Measurements from ENCODE around the gene F10.

The F10 gene

GRCh38 chr13:113169277-113170272 is 47.0 kb downstream of the F10 start:
- H3K27me3 ChIP-seq (replicated peaks; ENCODE audit: control insufficient read depth, insufficient read depth, low read length): no peaks in the 10 kb centered on the region
- no peak for DNase-seq (ENCODE audit: extremely low read depth, insufficient read length)
- H3K36me3 ChIP-seq (ENCODE audit: control insufficient read depth, insufficient read depth, low read length): peaks cover 4% of the 10 kb centered on the region; the same call in 1 of the 2 replicates
- no peak overlapping the region for H3K4me3 ChIP-seq (replicated peaks; ENCODE audit: low read depth, low read length)
- TF ChIP-seq, protein P1, sequence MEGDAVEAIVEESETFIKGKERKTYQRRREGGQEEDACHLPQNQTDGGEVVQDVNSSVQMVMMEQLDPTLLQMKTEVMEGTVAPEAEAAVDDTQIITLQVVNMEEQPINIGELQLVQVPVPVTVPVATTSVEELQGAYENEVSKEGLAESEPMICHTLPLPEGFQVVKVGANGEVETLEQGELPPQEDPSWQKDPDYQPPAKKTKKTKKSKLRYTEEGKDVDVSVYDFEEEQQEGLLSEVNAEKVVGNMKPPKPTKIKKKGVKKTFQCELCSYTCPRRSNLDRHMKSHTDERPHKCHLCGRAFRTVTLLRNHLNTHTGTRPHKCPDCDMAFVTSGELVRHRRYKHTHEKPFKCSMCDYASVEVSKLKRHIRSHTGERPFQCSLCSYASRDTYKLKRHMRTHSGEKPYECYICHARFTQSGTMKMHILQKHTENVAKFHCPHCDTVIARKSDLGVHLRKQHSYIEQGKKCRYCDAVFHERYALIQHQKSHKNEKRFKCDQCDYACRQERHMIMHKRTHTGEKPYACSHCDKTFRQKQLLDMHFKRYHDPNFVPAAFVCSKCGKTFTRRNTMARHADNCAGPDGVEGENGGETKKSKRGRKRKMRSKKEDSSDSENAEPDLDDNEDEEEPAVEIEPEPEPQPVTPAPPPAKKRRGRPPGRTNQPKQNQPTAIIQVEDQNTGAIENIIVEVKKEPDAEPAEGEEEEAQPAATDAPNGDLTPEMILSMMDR (IDR thresholded peaks at IDR 0.05; ENCODE audit: insufficient read depth, low read length, poor library complexity, severe bottlenecking): no peak

DNA sequence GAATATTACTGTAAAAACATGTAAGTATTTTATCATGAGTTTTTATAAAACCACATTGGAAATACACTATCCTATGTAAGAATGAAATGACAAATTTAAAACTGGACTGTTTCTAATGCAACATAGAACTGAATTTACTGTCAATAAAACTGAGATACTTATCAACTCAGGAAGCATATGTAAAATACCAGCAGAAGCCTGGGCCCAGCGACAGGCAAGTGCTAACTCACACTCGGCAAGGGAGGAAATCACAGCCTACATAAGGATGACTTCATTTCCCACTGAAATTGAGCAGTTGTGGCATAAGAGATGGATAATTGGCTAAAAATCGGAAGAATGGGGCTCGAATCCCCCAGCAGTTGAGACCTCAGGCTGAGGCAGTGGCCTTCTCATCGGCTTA is 47.9 kb downstream of the F10 start:
- Histone ChIP-seq H3K4me3 (replicated peaks; ENCODE audit: low read depth, low read length) (no peak overlapping the region), H3K27me3 (replicated peaks; ENCODE audit: control insufficient read depth, insufficient read depth, low read length) (no peaks in the 10 kb centered on the region), H3K36me3 (ENCODE audit: control insufficient read depth, insufficient read depth, low read length) (peaks cover 4% of the 10 kb centered on the region)
- TF ChIP-seq, protein P1 (IDR thresholded peaks at IDR 0.05; ENCODE audit: insufficient read depth, low read length, poor library complexity, severe bottlenecking): no peak
- no peak for DNase-seq (ENCODE audit: extremely low read depth, insufficient read length)

DNA sequence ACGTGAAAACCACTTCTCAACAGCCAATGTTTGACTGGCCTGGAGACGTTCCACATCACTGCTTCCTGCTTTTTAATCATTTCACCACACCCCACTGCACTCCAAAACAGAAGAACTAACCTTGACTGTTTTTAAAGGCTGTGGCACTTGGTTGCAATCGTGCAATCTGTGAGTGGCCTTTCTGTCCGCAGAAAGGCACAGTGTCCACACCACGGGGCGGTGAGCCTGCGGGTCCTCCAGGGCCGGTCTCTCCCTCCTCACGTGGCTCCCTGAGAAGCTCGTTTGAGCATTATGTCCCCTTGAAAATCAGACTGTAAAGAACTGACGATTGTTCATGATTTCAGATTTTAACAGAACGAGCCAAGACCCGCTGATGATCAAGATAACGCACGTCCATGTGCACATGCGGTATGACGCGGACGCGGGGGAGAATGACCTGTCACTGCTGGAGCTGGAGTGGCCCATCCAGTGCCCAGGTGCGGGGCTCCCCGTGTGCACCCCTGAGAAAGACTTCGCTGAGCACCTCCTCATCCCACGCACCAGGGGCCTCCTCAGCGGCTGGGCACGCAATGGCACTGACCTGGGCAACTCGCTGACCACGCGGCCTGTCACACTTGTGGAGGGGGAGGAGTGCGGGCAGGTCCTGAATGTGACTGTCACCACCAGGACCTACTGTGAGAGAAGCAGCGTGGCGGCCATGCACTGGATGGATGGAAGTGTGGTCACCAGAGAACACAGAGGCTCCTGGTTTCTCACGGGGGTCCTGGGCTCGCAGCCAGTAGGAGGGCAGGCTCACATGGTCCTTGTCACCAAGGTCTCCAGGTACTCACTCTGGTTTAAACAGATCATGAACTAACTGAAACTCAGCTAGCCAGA is 48.9 kb downstream of the F10 start:
- DNase-seq (ENCODE audit: extremely low read depth, insufficient read length): no peak
- TF ChIP-seq, protein P1 (IDR thresholded peaks at IDR 0.05; ENCODE audit: insufficient read depth, low read length, poor library complexity, severe bottlenecking): no peak
- Histone ChIP-seq H3K36me3 (ENCODE audit: control insufficient read depth, insufficient read depth, low read length) (peaks cover 8% of the 10 kb centered on the region), H3K27me3 (replicated peaks; ENCODE audit: control insufficient read depth, insufficient read depth, low read length) (no peaks in the 10 kb centered on the region), H3K4me3 (replicated peaks; ENCODE audit: low read depth, low read length) (no peak overlapping the region)

DNA sequence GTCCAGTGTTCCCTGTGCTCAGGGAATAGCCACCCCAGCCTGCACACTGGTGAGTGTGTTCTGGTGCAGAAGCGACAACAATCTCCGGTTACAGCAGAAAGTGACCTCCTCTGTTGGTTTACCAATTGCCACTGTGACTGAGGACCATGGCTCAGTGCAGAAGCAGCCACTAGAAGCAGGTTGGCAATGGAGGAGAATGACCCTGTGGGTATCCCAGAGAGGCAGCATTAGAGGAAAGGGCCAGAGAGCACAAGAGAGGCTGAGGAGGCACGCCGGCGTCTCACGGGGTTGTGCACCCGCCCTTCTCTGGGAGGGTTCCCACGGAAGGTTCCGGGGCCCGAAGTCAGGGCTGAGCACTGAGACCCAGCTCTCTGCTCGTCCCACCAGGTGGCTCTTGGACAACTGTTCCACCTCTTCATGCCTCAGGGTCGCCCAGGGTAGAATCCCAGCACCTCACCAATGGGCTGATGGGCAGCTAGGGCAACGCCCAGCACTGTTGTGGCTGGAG is 49.9 kb downstream of the F10 start:
- Histone ChIP-seq H3K4me3 (replicated peaks; ENCODE audit: low read depth, low read length) (no peak overlapping the region), H3K36me3 (ENCODE audit: control insufficient read depth, insufficient read depth, low read length) (peaks cover 10% of the 10 kb centered on the region), H3K27me3 (replicated peaks; ENCODE audit: control insufficient read depth, insufficient read depth, low read length) (no peaks in the 10 kb centered on the region)
- TF ChIP-seq, protein P1 (IDR thresholded peaks at IDR 0.05; ENCODE audit: insufficient read depth, low read length, poor library complexity, severe bottlenecking): no peak
- no peak for DNase-seq (ENCODE audit: extremely low read depth, insufficient read length)

- TF ChIP-seq, protein P1 (IDR thresholded peaks at IDR 0.05; ENCODE audit: insufficient read depth, low read length, poor library complexity, severe bottlenecking): no peak
- Histone ChIP-seq H3K27me3 (replicated peaks; ENCODE audit: control insufficient read depth, insufficient read depth, low read length) (no peaks in the 10 kb centered on the region), H3K36me3 (ENCODE audit: control insufficient read depth, insufficient read depth, low read length) (peaks cover 22% of the 10 kb centered on the region), H3K4me3 (replicated peaks; ENCODE audit: low read depth, low read length) (no peak overlapping the region)
- peak; percentile 45 for DNase-seq (ENCODE audit: extremely low read depth, insufficient read length)
Observed at GRCh38 chr13:113176280-113176679, 53.7 kb downstream of the F10 start.

Measured in GM06990 (cell line).